ENCODE results near the gene PRCP.

- TF ChIP-seq CTCF (conservative IDR thresholded peaks at IDR 0.05; ENCODE audit: low read depth, low read length) (no peak), EZH2 (IDR thresholded peaks at IDR 0.05; ENCODE audit: low read length, unreplicated experiment) (no peak)
Measured at GRCh38 chr11:82901165-82901921, 1.1 kb upstream of the PRCP start, which contains the start of gene DDIAS.

All from PC-3 (cell line).